Myocyte (in vitro differentiated cells): ENCODE measurements around the gene MLLT6. TPM values are rescaled to one million over a fixed set of nuclear protein-coding genes. Genes with fewer than 3 reads are reported as not detected.

ENCODE experiments used
- DNase-seq: peaks from one replicate; pipeline ENCODE4 v3.0.0-alpha.2; 2012; ENCODE audit warnings: low read depth
- total RNA-seq: library from RNA; depleted of rRNA; stranded (reverse); fragments of >200 nt; gene quantifications from 2 replicates; pipeline ENCODE4 v1.2.3, GENCODE V29; 2014

Gene MLLT6
- total RNA-seq, 1 donor from 2014 or later: 42.7 TPM

- DNase-seq: no peak
Measured at GRCh38 chr17:38741461-38741860, 36.4 kb downstream of the MLLT6 start.

GRCh38 chr17:38741921-38742410, 36.9 kb downstream of the MLLT6 start:
- peak; percentile 86 for DNase-seq

- DNase-seq: peak; percentile 75
Measured at GRCh38 chr17:38742411-38743308, 37.6 kb downstream of the MLLT6 start.

GRCh38 chr17:38743556-38744171, 38.6 kb downstream of the MLLT6 start:
- DNase-seq: no peak

- no peak for DNase-seq
Measured at GRCh38 chr17:38745545-38745944, 40.5 kb downstream of the MLLT6 start.

- no peak for DNase-seq
Measured at GRCh38 chr17:38746004-38746848, 41.2 kb downstream of the MLLT6 start.

- DNase-seq: no peak
Measured at GRCh38 chr17:38746849-38747462, 41.9 kb downstream of the MLLT6 start.

GRCh38 chr17:38747463-38748148, 42.5 kb downstream of the MLLT6 start:
- peak; percentile 31 for DNase-seq

- peak; percentile 84 for DNase-seq
Measured at GRCh38 chr17:38748149-38748891, 43.2 kb downstream of the MLLT6 start, which contains the start of gene PCGF2. Gene PCGF2, minus strand, starts transcription at chr17:38748336. Its CDS starts 7,934 bp downstream, at chr17:38740402.

- no peak for DNase-seq
Measured at GRCh38 chr17:38748892-38749222, 43.8 kb downstream of the MLLT6 start.

GRCh38 chr17:38749223-38750043, 44.4 kb downstream of the MLLT6 start:
- peak; percentile 78 for DNase-seq

- no peak for DNase-seq
Measured at GRCh38 chr17:38750044-38750311, 44.9 kb downstream of the MLLT6 start.

GRCh38 chr17:38750312-38751121, 45.4 kb downstream of the MLLT6 start:
- DNase-seq: no peak

- DNase-seq: no peak
Measured at GRCh38 chr17:38751144-38751807, 46.2 kb downstream of the MLLT6 start.

GRCh38 chr17:38751808-38752307, 46.8 kb downstream of the MLLT6 start:
- DNase-seq: peak; percentile 82

GRCh38 chr17:38752308-38753070, 47.4 kb downstream of the MLLT6 start, which contains the start of gene PSMB3:
Gene PSMB3, plus strand, starts transcription at chr17:38752741. Its CDS starts 86 bp downstream, at chr17:38752827.
- peak; percentile 100 for DNase-seq
